Heart right ventricle (tissue), 16 donors: ENCODE data around the gene LOXL1. TPM values are rescaled to one million over a fixed set of nuclear protein-coding genes. Genes with fewer than 3 reads are reported as not detected.
A peak's percentile ranks its signal among the peaks of the same experiment; 100 is the strongest.

Source experiments
- ATAC-seq, 8 donors: fragments of 200-7000 bp; cut with Tn5 transposase; one replicate each; pipeline ENCODE4 v1.9.1; 2020; ENCODE audit warnings: mild to moderate bottlenecking in 8 of 8, moderate library complexity in 8 of 8, moderate number of reproducible peaks in 1 of 8
- DNase-seq, 2 donors: peaks; one replicate each; pipeline ENCODE4 v3.0.0-alpha.2; 2020
- H3K27ac ChIP-seq, 10 donors: fragments of 200-600 bp; sonication (generic) in 2 of 10; one replicate each; pipeline versions ENCODE4 v1.5.0 to v1.8.0; 2020 to 2022; ENCODE audit warnings: mild to moderate bottlenecking in 3 of 10
- H3K27me3 ChIP-seq, 7 donors: fragments of 200-600 bp; one replicate each; pipeline ENCODE4 v1.8.0; 2021 to 2022; ENCODE audit warnings: mild to moderate bottlenecking in 2 of 7
- H3K36me3 ChIP-seq, 9 donors: fragments of 200-600 bp; sonication (generic) in 1 of 9; one replicate each; pipeline versions ENCODE4 v1.5.0 to v1.8.0; 2020 to 2022; ENCODE audit warnings: mild to moderate bottlenecking in 2 of 9
- H3K4me1 ChIP-seq, 9 donors: fragments of 200-600 bp; sonication (generic) in 1 of 9; one replicate each; pipeline versions ENCODE4 v1.5.0 to v1.8.0; 2020 to 2022; ENCODE audit warnings: mild to moderate bottlenecking in 4 of 9
- H3K4me3 ChIP-seq, 10 donors: fragments of 200-600 bp; sonication (generic) in 2 of 10; one replicate each; pipeline versions ENCODE4 v1.5.0 to v1.8.0; 2020 to 2022; ENCODE audit warnings: mild to moderate bottlenecking in 7 of 10, moderate library complexity in 2 of 10
- H3K9me3 ChIP-seq, 11 donors: fragments of 200-600 bp in 10 of 11; sonication (generic) in 2 of 11; one replicate each; pipeline versions ENCODE4 v1.5.0 to v1.8.0; 2013 to 2022; ENCODE audit warnings: mild to moderate bottlenecking in 2 of 11, control low read depth in 1 of 11, moderate library complexity in 1 of 11
- CTCF ChIP-seq, 9 donors: fragments of 200-600 bp; sonication (generic) in 2 of 9; IDR thresholded peaks; one replicate each; pipeline versions ENCODE4 v1.5.0 to v1.8.0; 2021 to 2022; ENCODE audit warnings: antibody characterized with exemption in 9 of 9, mild to moderate bottlenecking in 5 of 9, moderate library complexity in 1 of 9
- WGBS, 2 donors: extraction: QIAGEN DNeasy Blood & Tissue Kit; methylation state at CpG; one replicate each; pipeline ENCODE4 v1.1.7; 2013; ENCODE audit warnings: inconsistent platforms in 1 of 2; 5-methylcytosine and 5-hydroxymethylcytosine counted together
- intact Hi-C, 10 donors: fragments of 100-400 bp; cut with DNase I; formaldehyde crosslinking; loops; one replicate each; pipeline versions ENCODE4 v1.11.1 to v1.14.2; 2022
- polyA plus RNA-seq, 2 donors: library from polyadenylated mRNA; stranded (reverse); fragments of 200-250 nt; gene quantifications; one replicate each; pipeline ENCODE4 v1.2.3, GENCODE V29; 2013
- total RNA-seq, 10 donors: library from RNA; stranded (reverse); fragmentation: NEBNext Ultra II Directional in 3 of 10; extraction: Animal tissue kit (Norgen Biotek cat#: 25700) in 3 of 10; gene quantifications; one replicate each; pipeline versions ENCODE4 v1.2.1 to v1.2.4, GENCODE V29; 2021 to 2023
- donor health status: Arrhythmogenic right ventricular cardiomyopathy.
- donor health status: ischemic (EF 13 %, LVEDD 7.1; RV severe dilation, severe dysfunction).
- donor health status: healthy with polysubstance abuse.
- donor health status: DM: no; HTN: yes; CAD: no.
- donor health status: DM: no; HTN: no; CAD: no.
- donor health status: ischemic (EF 25% LVEDD 6.9; RV normal size, moderate dysfunction).
- donor health status: ischemic (EF 25% LVEDD 5.7; RV mildly dilated, moderate dysfunction).
- donor health status: healthy.
- donor health status: DM: yes; HTN: yes; CAD: no.
- donor health status: Ischemic cardiomyopathy.
- donor health status: ischemic (EF 35%, LVEDD 5.7; RV mildly dilated, moderate dysfunction).
- donor health status: nonischemic (EF 11% LVEDD 7.7; RV severe dilation, severe dysfunction).
- donor health status: DM: yes; HTN: yes; CAD: no.
- donor health status: PGD.
- donor health status: ischemic (EF 29% LVEDD 5.4; RV normal size, mild dysfunction).
- donor health status: nonischemic (EF 23%, LVEDD 6.1; RV moderate dilation, normal function).

The LOXL1 gene
- total and polyA plus RNA-seq, 12 donors, result 11.2 to 66.6 (median 27.8) TPM

- Histone ChIP-seq H3K9me3 (no peaks in the 10 kb centered on the region), H3K4me3 (no peak overlapping the region), H3K36me3 (no peaks in the 10 kb centered on the region), H3K27ac (peak overlapping the region in 1 of 10 donors; percentile 32), H3K27me3 (peaks cover 0 to 4% (median 0%) of the 10 kb centered on the region in 7 donors), H3K4me1 (peaks cover 0 to 21% (median 5%) of the 10 kb centered on the region in 9 donors)
- DNase-seq (peak; percentile 86 to 87), ATAC-seq (peak; percentile 89 to 96 (median 92))
- peak; percentile 92 to 98 (median 95) for TF ChIP-seq CTCF (IDR thresholded peaks at IDR 0.05)
- 8 to 9% methylated on average over 11 of the region's 11 CpGs for WGBS, 2 donors
- intact Hi-C loops, result loop anchor here in 7 of 10 donors (1.0 to 10.0 kb wide), 5 partner anchors 13 to 92 kb away; partner anchors contain the start of gene TBC1D21 (in 2 of the 7)
These were observed 38.5 kb downstream of the LOXL1 start for GRCh38 chr15:73964736-73965093.

GRCh38 chr15:73965094-73965757 is 39.0 kb downstream of the LOXL1 start:
- Histone ChIP-seq H3K27ac (peak overlapping the region in 1 of 10 donors; percentile 32), H3K4me3 (no peak overlapping the region)
- DNase-seq, result no peak

GRCh38 chr15:73965758-73966113 is 39.5 kb downstream of the LOXL1 start:
- 62 to 70% methylated on average over 2 of the region's 2 CpGs for WGBS, 2 donors
- H3K27ac ChIP-seq, result no peak overlapping the region

More at GRCh38 chr15:73965094-73965757, 39.0 kb downstream of the LOXL1 start:
- WGBS, 2 donors, result 41% methylated on average over 13 of the region's 13 CpGs
- H3K4me1 ChIP-seq, result peaks cover 0 to 19% (median 5%) of the 10 kb centered on the region in 9 donors
- intact Hi-C loops, result loop anchor here in 4 of 10 donors (2.0 to 10.0 kb wide), 2 partner anchors 14 to 70 kb away; no protein-coding TSS in a partner anchor
- H3K36me3 ChIP-seq, result no peaks in the 10 kb centered on the region
- H3K27me3 ChIP-seq, result peaks cover 0 to 4% (median 0%) of the 10 kb centered on the region in 7 donors
- no peaks in the 10 kb centered on the region for H3K9me3 ChIP-seq
- ATAC-seq, result peak in 5 of 8 donors; percentile 24 to 53 (median 45)
- TF ChIP-seq CTCF (IDR thresholded peaks at IDR 0.05), result peak in 4 of 9 donors; percentile 2 to 45 (median 8)

GRCh38 chr15:73968461-73968860 is 42.2 kb downstream of the LOXL1 start:
- intact Hi-C loops, result loop anchor here in 2 of 10 donors (10.0 kb wide), 1 partner anchor 74 kb away; no protein-coding TSS in a partner anchor
- TF ChIP-seq CTCF (IDR thresholded peaks at IDR 0.05), result no peak
- no peak for ATAC-seq

More at GRCh38 chr15:73965758-73966113, 39.5 kb downstream of the LOXL1 start:
- intact Hi-C loops, result loop anchor here in 4 of 10 donors (2.0 to 10.0 kb wide), 2 partner anchors 15 to 71 kb away; no protein-coding TSS in a partner anchor
- H3K4me3 ChIP-seq, result no peak overlapping the region
- TF ChIP-seq CTCF (IDR thresholded peaks at IDR 0.05), result no peak
- peaks cover 0 to 19% (median 5%) of the 10 kb centered on the region in 9 donors for H3K4me1 ChIP-seq
- DNase-seq (no peak), ATAC-seq (no peak)
- H3K27me3 ChIP-seq, result peaks cover 0 to 4% (median 0%) of the 10 kb centered on the region in 7 donors
- no peaks in the 10 kb centered on the region for H3K9me3 ChIP-seq
- no peaks in the 10 kb centered on the region for H3K36me3 ChIP-seq

More at GRCh38 chr15:73968461-73968860, 42.2 kb downstream of the LOXL1 start:
- Histone ChIP-seq H3K27ac (no peak overlapping the region), H3K27me3 (peaks cover 0 to 4% (median 0%) of the 10 kb centered on the region in 7 donors), H3K36me3 (no peaks in the 10 kb centered on the region), H3K4me1 (peaks cover 0 to 30% (median 14%) of the 10 kb centered on the region in 9 donors), H3K9me3 (no peaks in the 10 kb centered on the region), H3K4me3 (no peak overlapping the region)
- WGBS, 2 donors, result 92 to 93% methylated on average over 3 of the region's 3 CpGs
- DNase-seq, result no peak
